GM21737 (cell line): ENCODE results near the gene SBSN.

Experiments
- ATAC-seq: cut with Tn5 transposase; IDR thresholded peaks from one replicate; pipeline ENCODE4 v1.9.1; 2021; ENCODE audit warnings: mild to moderate bottlenecking, moderate library complexity; ENCODE audit not compliant: unreplicated experiment

The SBSN gene

GRCh38 chr19:35528218-35529038, at the start of gene SBSN:
Gene SBSN, minus strand, starts transcription at chr19:35528311. Its CDS starts 30 bp downstream, at chr19:35528281.
- no peak for ATAC-seq

GRCh38 chr19:35571406-35571965, 43.4 kb upstream of the SBSN start:
- ATAC-seq: no peak

GRCh38 chr19:35569281-35569781, 41.2 kb upstream of the SBSN start:
- ATAC-seq: no peak

GRCh38 chr19:35566738-35567137, 38.6 kb upstream of the SBSN start:
- no peak for ATAC-seq

GRCh38 chr19:35565016-35565856, 37.1 kb upstream of the SBSN start:
- no peak for ATAC-seq

GRCh38 chr19:35563207-35563829, 35.2 kb upstream of the SBSN start, which contains the start of gene ATP4A:
Gene ATP4A, minus strand, starts transcription at chr19:35563658. Its CDS starts 29 bp downstream, at chr19:35563629.
- ATAC-seq: no peak

- ATAC-seq: no peak
These were observed 34.7 kb upstream of the SBSN start for GRCh38 chr19:35562776-35563175.

- no peak for ATAC-seq
These were observed 34.2 kb upstream of the SBSN start for GRCh38 chr19:35562336-35562735.

GRCh38 chr19:35561436-35561835, 33.3 kb upstream of the SBSN start:
- no peak for ATAC-seq

GRCh38 chr19:35560677-35561076, 32.6 kb upstream of the SBSN start:
- no peak for ATAC-seq

GRCh38 chr19:35560271-35560670, 32.2 kb upstream of the SBSN start:
- ATAC-seq: no peak

GRCh38 chr19:35559781-35560180, 31.7 kb upstream of the SBSN start:
- ATAC-seq: no peak

GRCh38 chr19:35559281-35559659, 31.2 kb upstream of the SBSN start:
- ATAC-seq: no peak

- no peak for ATAC-seq
These were observed 30.5 kb upstream of the SBSN start for GRCh38 chr19:35558400-35559280.

- no peak for ATAC-seq
These were observed 29.7 kb upstream of the SBSN start for GRCh38 chr19:35557539-35558399.

- ATAC-seq: no peak
These were observed 28.9 kb upstream of the SBSN start for GRCh38 chr19:35556846-35557538.

GRCh38 chr19:35556025-35556590, 28.0 kb upstream of the SBSN start:
- no peak for ATAC-seq
